Heart right ventricle (tissue), 16 donors: ENCODE data around the gene SLFNL1. TPM values are rescaled to one million over a fixed set of nuclear protein-coding genes. Genes with fewer than 3 reads are reported as not detected.
A peak's percentile ranks its signal among the peaks of the same experiment; 100 is the strongest.

Experiments
- ATAC-seq, 8 donors: fragments of 200-7000 bp; cut with Tn5 transposase; one replicate each; pipeline ENCODE4 v1.9.1; 2020; ENCODE audit warnings: mild to moderate bottlenecking in 8 of 8, moderate library complexity in 8 of 8, moderate number of reproducible peaks in 1 of 8
- DNase-seq, 2 donors: peaks; one replicate each; pipeline ENCODE4 v3.0.0-alpha.2; 2020
- H3K27ac ChIP-seq, 10 donors: fragments of 200-600 bp; sonication (generic) in 2 of 10; one replicate each; pipeline versions ENCODE4 v1.5.0 to v1.8.0; 2020 to 2022; ENCODE audit warnings: mild to moderate bottlenecking in 3 of 10
- H3K27me3 ChIP-seq, 7 donors: fragments of 200-600 bp; one replicate each; pipeline ENCODE4 v1.8.0; 2021 to 2022; ENCODE audit warnings: mild to moderate bottlenecking in 2 of 7
- H3K36me3 ChIP-seq, 9 donors: fragments of 200-600 bp; sonication (generic) in 1 of 9; one replicate each; pipeline versions ENCODE4 v1.5.0 to v1.8.0; 2020 to 2022; ENCODE audit warnings: mild to moderate bottlenecking in 2 of 9
- H3K4me1 ChIP-seq, 9 donors: fragments of 200-600 bp; sonication (generic) in 1 of 9; one replicate each; pipeline versions ENCODE4 v1.5.0 to v1.8.0; 2020 to 2022; ENCODE audit warnings: mild to moderate bottlenecking in 4 of 9
- H3K4me3 ChIP-seq, 10 donors: fragments of 200-600 bp; sonication (generic) in 2 of 10; one replicate each; pipeline versions ENCODE4 v1.5.0 to v1.8.0; 2020 to 2022; ENCODE audit warnings: mild to moderate bottlenecking in 7 of 10, moderate library complexity in 2 of 10
- H3K9me3 ChIP-seq, 11 donors: fragments of 200-600 bp in 10 of 11; sonication (generic) in 2 of 11; one replicate each; pipeline versions ENCODE4 v1.5.0 to v1.8.0; 2013 to 2022; ENCODE audit warnings: mild to moderate bottlenecking in 2 of 11, control low read depth in 1 of 11, moderate library complexity in 1 of 11
- WGBS, 2 donors: extraction: QIAGEN DNeasy Blood & Tissue Kit; methylation state at CpG; one replicate each; pipeline ENCODE4 v1.1.7; 2013; ENCODE audit warnings: inconsistent platforms in 1 of 2; 5-methylcytosine and 5-hydroxymethylcytosine counted together
- intact Hi-C, 10 donors: fragments of 100-400 bp; cut with DNase I; formaldehyde crosslinking; loops; one replicate each; pipeline versions ENCODE4 v1.11.1 to v1.14.2; 2022
- polyA plus RNA-seq, 2 donors: library from polyadenylated mRNA; stranded (reverse); fragments of 200-250 nt; gene quantifications; one replicate each; pipeline ENCODE4 v1.2.3, GENCODE V29; 2013
- total RNA-seq, 10 donors: library from RNA; stranded (reverse); fragmentation: NEBNext Ultra II Directional in 3 of 10; extraction: Animal tissue kit (Norgen Biotek cat#: 25700) in 3 of 10; gene quantifications; one replicate each; pipeline versions ENCODE4 v1.2.1 to v1.2.4, GENCODE V29; 2021 to 2023
- TF ChIP-seq, protein P1 (sequence below), 9 donors: fragments of 200-600 bp; sonication (generic) in 2 of 9; IDR thresholded peaks; one replicate each; pipeline versions ENCODE4 v1.5.0 to v1.8.0; 2021 to 2022; ENCODE audit warnings: antibody characterized with exemption in 9 of 9, mild to moderate bottlenecking in 5 of 9, moderate library complexity in 1 of 9
- donor health status: Arrhythmogenic right ventricular cardiomyopathy.
- donor health status: ischemic (EF 13 %, LVEDD 7.1; RV severe dilation, severe dysfunction).
- donor health status: healthy with polysubstance abuse.
- donor health status: DM: no; HTN: yes; CAD: no.
- donor health status: DM: no; HTN: no; CAD: no.
- donor health status: ischemic (EF 25% LVEDD 6.9; RV normal size, moderate dysfunction).
- donor health status: ischemic (EF 25% LVEDD 5.7; RV mildly dilated, moderate dysfunction).
- donor health status: healthy.
- donor health status: DM: yes; HTN: yes; CAD: no.
- donor health status: Ischemic cardiomyopathy.
- donor health status: ischemic (EF 35%, LVEDD 5.7; RV mildly dilated, moderate dysfunction).
- donor health status: nonischemic (EF 11% LVEDD 7.7; RV severe dilation, severe dysfunction).
- donor health status: DM: yes; HTN: yes; CAD: no.
- donor health status: PGD.
- donor health status: ischemic (EF 29% LVEDD 5.4; RV normal size, mild dysfunction).
- donor health status: nonischemic (EF 23%, LVEDD 6.1; RV moderate dilation, normal function).

The SLFNL1 gene
- total and polyA plus RNA-seq, 12 donors = 0.13 to 0.45 (median 0.22) TPM; not detected in 1

DNA sequence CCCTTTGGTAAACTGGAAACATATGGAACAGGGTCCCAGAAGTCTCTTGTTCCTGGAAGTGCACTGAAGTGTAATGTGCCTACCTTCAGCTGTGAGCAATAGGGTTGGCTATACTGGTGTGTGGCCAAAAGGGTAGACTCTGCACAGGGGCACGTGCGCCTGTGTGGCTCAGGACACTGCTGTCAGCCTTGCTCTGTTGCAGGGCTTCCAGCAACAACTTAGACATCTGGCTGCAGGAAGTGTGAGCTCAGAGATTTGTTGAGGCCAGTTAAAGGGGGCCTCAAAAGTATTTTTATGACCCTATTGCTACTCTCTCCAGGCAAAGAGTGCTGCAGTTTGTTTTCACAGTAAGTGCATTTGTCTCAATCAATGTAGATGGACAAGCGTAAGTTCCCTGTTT lies 34.6 kb downstream of the SLFNL1 start:
- peak; percentile 38 to 76 (median 59) for ATAC-seq
- intact Hi-C loops = loop anchor here in 2 of 10 donors (10.0 kb wide), 2 partner anchors 118 to 128 kb away; no protein-coding TSS in a partner anchor
- peaks cover 0 to 23% (median 5%) of the 10 kb centered on the region in 9 donors for H3K4me1 ChIP-seq
- no peak overlapping the region for H3K27ac ChIP-seq
- no peaks in the 10 kb centered on the region for H3K9me3 ChIP-seq
- DNase-seq = no peak
- TF ChIP-seq, protein P1, sequence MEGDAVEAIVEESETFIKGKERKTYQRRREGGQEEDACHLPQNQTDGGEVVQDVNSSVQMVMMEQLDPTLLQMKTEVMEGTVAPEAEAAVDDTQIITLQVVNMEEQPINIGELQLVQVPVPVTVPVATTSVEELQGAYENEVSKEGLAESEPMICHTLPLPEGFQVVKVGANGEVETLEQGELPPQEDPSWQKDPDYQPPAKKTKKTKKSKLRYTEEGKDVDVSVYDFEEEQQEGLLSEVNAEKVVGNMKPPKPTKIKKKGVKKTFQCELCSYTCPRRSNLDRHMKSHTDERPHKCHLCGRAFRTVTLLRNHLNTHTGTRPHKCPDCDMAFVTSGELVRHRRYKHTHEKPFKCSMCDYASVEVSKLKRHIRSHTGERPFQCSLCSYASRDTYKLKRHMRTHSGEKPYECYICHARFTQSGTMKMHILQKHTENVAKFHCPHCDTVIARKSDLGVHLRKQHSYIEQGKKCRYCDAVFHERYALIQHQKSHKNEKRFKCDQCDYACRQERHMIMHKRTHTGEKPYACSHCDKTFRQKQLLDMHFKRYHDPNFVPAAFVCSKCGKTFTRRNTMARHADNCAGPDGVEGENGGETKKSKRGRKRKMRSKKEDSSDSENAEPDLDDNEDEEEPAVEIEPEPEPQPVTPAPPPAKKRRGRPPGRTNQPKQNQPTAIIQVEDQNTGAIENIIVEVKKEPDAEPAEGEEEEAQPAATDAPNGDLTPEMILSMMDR (IDR thresholded peaks at IDR 0.05) = no peak
- peaks cover 0 to 89% (median 10%) of the 10 kb centered on the region in 9 donors for H3K36me3 ChIP-seq
- 64 to 94% methylated on average over 3 of the region's 3 CpGs for WGBS, 2 donors
- no peak overlapping the region for H3K4me3 ChIP-seq
- H3K27me3 ChIP-seq = no peaks in the 10 kb centered on the region

DNA sequence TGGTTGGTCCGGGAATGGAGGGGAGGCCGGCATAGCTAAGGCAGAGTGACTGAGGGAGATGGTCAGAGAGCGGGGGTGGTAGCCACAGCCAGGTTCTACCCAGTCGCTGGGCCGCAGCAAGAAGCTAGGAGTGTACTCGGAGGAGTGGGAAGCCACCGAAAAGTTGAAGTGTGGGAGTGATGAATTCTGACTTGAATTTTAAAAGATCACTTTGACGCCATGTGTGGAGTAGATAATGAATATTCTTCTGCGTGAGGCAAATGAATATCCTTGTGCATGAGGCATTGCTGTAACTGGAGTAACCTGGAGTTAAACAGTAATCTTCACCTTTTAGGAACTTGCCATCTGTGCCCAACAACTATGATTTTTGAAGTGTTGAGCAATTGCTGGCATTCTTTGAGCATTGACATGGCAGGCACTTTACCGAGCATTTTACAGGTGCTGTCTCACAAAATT lies 35.2 kb downstream of the SLFNL1 start:
- intact Hi-C loops = loop anchor here in 2 of 10 donors (10.0 kb wide), 2 partner anchors 118 to 128 kb away; no protein-coding TSS in a partner anchor
- TF ChIP-seq, protein P1 (IDR thresholded peaks at IDR 0.05) = no peak
- no peak for DNase-seq
- Histone ChIP-seq H3K4me1 (peaks cover 0 to 29% (median 9%) of the 10 kb centered on the region in 9 donors), H3K9me3 (no peaks in the 10 kb centered on the region), H3K27ac (no peak overlapping the region), H3K36me3 (peaks cover 0 to 83% (median 5%) of the 10 kb centered on the region in 9 donors), H3K4me3 (no peak overlapping the region), H3K27me3 (no peaks in the 10 kb centered on the region)
- 92 to 96% methylated on average over 10 of the region's 10 CpGs for WGBS, 2 donors
- no peak for ATAC-seq

DNA sequence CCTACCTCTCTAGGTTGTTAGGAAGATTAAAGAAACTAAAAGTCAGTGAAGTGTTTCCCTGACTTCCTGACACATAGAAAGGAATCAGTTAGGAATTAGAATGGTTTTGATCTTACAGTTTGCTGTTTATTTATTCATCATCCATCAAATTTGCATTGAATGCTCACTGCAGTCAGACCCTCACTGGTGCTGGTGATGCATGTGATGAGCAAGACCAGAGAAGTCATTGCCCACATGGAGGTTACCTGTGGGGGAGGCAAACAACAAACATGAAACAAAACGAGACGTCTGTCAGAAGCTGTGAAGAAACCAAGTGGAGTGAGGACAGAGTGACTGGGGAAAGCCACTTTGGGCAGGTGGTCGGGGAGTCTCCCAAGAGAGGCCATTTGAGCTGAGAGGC lies 35.6 kb downstream of the SLFNL1 start:
- Histone ChIP-seq H3K27ac (no peak overlapping the region), H3K4me1 (peaks cover 0 to 34% (median 12%) of the 10 kb centered on the region in 9 donors), H3K9me3 (no peaks in the 10 kb centered on the region), H3K27me3 (no peaks in the 10 kb centered on the region), H3K4me3 (no peak overlapping the region), H3K36me3 (peaks cover 0 to 78% (median 5%) of the 10 kb centered on the region in 9 donors)
- DNase-seq (no peak), ATAC-seq (no peak)
- TF ChIP-seq, protein P1 (IDR thresholded peaks at IDR 0.05) = no peak
- intact Hi-C loops = loop anchor here in 2 of 10 donors (10.0 kb wide), 2 partner anchors 119 to 129 kb away; no protein-coding TSS in a partner anchor
- WGBS, 2 donors = 86 to 92% methylated on average over 3 of the region's 3 CpGs

DNA sequence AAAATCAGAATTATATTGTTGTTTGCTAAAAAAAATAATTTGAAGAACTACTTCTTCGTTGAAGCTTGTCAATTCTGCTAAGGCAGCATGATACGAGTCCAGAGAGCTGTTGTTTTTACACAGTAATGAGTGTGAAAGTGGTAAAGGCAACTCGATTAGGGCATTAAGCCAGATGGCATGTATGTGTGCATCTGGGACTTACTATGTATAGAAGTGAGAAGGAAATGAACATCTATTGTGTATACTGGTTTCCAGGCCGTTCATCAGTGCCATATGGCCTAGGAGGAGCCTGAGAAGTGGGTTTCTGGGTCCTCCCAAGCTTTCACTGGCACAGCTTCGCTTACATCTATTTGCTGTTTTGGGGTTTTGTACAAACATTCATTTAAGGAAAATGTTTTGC lies 36.4 kb downstream of the SLFNL1 start:
- TF ChIP-seq, protein P1 (IDR thresholded peaks at IDR 0.05) = no peak
- intact Hi-C loops = loop anchor here in 2 of 10 donors (10.0 kb wide), 2 partner anchors 120 to 130 kb away; no protein-coding TSS in a partner anchor
- Histone ChIP-seq H3K9me3 (no peaks in the 10 kb centered on the region), H3K4me1 (peaks cover 0 to 41% (median 16%) of the 10 kb centered on the region in 9 donors), H3K27me3 (no peaks in the 10 kb centered on the region), H3K36me3 (peaks cover 0 to 71% (median 5%) of the 10 kb centered on the region in 9 donors), H3K27ac (no peak overlapping the region), H3K4me3 (no peak overlapping the region)
- DNase-seq = no peak
- 77 to 82% methylated on average over 5 of the region's 5 CpGs for WGBS, 2 donors
- ATAC-seq = no peak
